ENCODE data around the gene DDX31. TPM values are rescaled to one million over a fixed set of nuclear protein-coding genes. Genes with fewer than 3 reads are reported as not detected.

The DDX31 gene
- total and polyA plus RNA-seq, 9 of the 15 experiments (the other 6 are each of a cell fraction or from before 2014, with no cell fraction given): 11.9 to 24.6 (median 22.2) TPM

DNA sequence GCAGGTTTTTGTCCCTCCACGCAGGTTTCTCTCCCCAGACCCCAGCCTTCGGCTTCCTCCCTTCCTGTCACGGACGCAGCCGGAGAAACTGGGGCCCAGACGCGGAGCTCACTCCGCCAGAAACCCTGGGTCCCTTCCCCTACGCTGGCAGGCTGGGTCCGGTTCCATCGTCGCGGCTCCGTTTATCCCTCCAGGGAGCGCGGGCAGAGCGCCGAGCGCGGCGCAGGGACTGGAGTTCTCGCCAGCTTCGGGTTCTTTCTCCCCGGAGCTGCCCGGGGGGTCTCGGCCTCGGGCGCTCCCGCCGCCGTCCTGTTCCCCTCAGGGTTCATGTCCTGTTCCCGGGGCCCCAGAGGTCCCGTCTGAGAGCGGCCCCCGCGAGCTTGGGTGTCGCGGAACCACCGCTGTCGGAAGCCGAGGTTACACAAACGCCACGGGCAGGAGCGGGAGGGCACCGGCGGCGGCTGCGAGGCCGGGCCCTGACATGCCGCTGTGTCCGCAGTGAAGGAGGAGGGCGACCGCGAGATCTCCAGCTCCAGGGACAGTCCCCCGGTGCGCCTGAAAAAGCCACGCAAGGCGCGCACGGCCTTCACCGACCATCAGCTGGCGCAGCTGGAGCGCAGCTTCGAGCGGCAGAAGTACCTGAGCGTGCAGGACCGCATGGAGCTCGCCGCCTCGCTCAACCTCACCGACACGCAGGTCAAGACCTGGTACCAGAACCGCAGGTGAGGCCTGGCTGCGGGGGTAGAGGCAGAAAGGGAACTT, 82.8 kb downstream of the DDX31 start:
- Histone ChIP-seq H3K36me3 (ENCODE audit: control insufficient read depth, insufficient read depth, low read length) (no peaks in the 10 kb centered on the region), H3K27me3 (ENCODE audit: control insufficient read depth in 2 of 2, insufficient read depth in 2 of 2, low read length in 2 of 2) (peaks cover 14 to 43% of the 10 kb centered on the region in 2 experiments; a peak in 4 of 5 replicates), H3K4me2 (ENCODE audit: insufficient read depth, low read length) (no peak overlapping the region), H3K9ac (ENCODE audit: insufficient read depth in 1 of 2, low read depth in 2 of 2, low read length in 2 of 2) (no peak overlapping the region), H4K20me1 (replicated peaks; ENCODE audit: control insufficient read depth, insufficient read depth, low read length) (0 out of 2 replicates have a peak, but pooled peaks cover 2% of the 10 kb centered on the region), H3K9me3 (replicated peaks; ENCODE audit: control insufficient read depth, insufficient read depth, low read depth, low read length) (no peaks in the 10 kb centered on the region), H3K79me2 (ENCODE audit: control insufficient read depth, insufficient read depth, low read length) (no peaks in the 10 kb centered on the region), H3K4me3 (no peak overlapping the region), H3K4me1 (replicated peaks in 1 of 2; ENCODE audit: control insufficient read depth in 2 of 2, insufficient read depth in 2 of 2, low read length in 2 of 2) (peaks cover 0 to 9% of the 10 kb centered on the region in 2 experiments; a peak in 2 of 5 replicates), H3K9me1 (ENCODE audit: control insufficient read depth, insufficient read depth, low read length) (no peaks in the 10 kb centered on the region), H3K27ac (ENCODE audit: extremely low read depth, low read depth, low read length) (no peak overlapping the region), H2AFZ (ENCODE audit: low read depth, low read length) (no peak overlapping the region)
- POLR2A ChIA-PET: interaction anchor here (1.5 kb wide), 1 partner anchor 18 kb away, joined by 3 read pairs; no protein-coding TSS in a partner anchor
- in situ Hi-C loops (cut with MboI): no loop called here
- intact Hi-C loops (cut with micrococcal nuclease): no loop called here
- WGBS (ENCODE audit: insufficient coverage, low coverage, missing lambda C conversion rate): 60% methylated on average over 17 of the region's 74 CpGs
- CTCF ChIA-PET (ENCODE audit: low intra/inter-chr PET ratio): no interaction called here
- no TSS peak for BruUV-seq (replicated peaks)
- ATAC-seq (no peak), DNase-seq (ENCODE audit: extremely low read depth in 1 of 4, low spot score in 3 of 4) (no peak), FAIRE-seq (no peak)
- TF ChIP-seq NCOA2 (IDR thresholded peaks at IDR 0.05; ENCODE audit: partially characterized antibody in 2 of 2): no peak
- TF ChIP-seq, protein P1, sequence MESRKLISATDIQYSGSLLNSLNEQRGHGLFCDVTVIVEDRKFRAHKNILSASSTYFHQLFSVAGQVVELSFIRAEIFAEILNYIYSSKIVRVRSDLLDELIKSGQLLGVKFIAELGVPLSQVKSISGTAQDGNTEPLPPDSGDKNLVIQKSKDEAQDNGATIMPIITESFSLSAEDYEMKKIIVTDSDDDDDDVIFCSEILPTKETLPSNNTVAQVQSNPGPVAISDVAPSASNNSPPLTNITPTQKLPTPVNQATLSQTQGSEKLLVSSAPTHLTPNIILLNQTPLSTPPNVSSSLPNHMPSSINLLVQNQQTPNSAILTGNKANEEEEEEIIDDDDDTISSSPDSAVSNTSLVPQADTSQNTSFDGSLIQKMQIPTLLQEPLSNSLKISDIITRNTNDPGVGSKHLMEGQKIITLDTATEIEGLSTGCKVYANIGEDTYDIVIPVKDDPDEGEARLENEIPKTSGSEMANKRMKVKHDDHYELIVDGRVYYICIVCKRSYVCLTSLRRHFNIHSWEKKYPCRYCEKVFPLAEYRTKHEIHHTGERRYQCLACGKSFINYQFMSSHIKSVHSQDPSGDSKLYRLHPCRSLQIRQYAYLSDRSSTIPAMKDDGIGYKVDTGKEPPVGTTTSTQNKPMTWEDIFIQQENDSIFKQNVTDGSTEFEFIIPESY (CRISPR knock-in tag; IDR thresholded peaks at IDR 0.05): peak; percentile 53; the same call in 1 of the 2 replicates
